Naive thymus-derived CD4-positive, alpha-beta T cell (primary cell): Measurements from ENCODE around the gene C1orf174. TPM values are rescaled to one million over a fixed set of nuclear protein-coding genes. Genes with fewer than 3 reads are reported as not detected.

ENCODE experiments used
- ATAC-seq: fragments of 150-1000 bp; cut with Tn5 transposase; 2 replicates; pipeline ENCODE4 v1.10.0; 2021; ENCODE audit warnings: mild to moderate bottlenecking, moderate library complexity
- CTCF ChIA-PET: fragments of 350-600 bp; sonication (Branson Sonifier 250); formaldehyde crosslinking; loops from one replicate; lab custom pipeline; 2021; ENCODE audit warnings: antibody characterized with exemption; lab: Charles Lee
- POLR2A ChIA-PET: fragments of 350-600 bp; sonication (Branson Sonifier 250); formaldehyde crosslinking; loops from one replicate; lab custom pipeline; 2021; ENCODE audit warnings: antibody characterized with exemption, inconsistent platforms; lab: Charles Lee
- DNase-seq, 9 donors: peaks; one replicate each; pipeline versions ENCODE4 v3.0.0 to v3.0.0-alpha.2; 2020 to 2022; ENCODE audit warnings: mixed read lengths in 1 of 9
- H3K27ac ChIP-seq: one replicate; pipeline ENCODE4 v1.7.0; 2013; ENCODE audit warnings: mild to moderate bottlenecking, low read depth, low read length, moderate library complexity
- H3K27me3 ChIP-seq, 2 donors: one replicate each; pipeline ENCODE4 v1.7.0; 2013; ENCODE audit warnings: low read length in 2 of 2, mild to moderate bottlenecking in 2 of 2, moderate library complexity in 2 of 2; ENCODE audit not compliant: control insufficient read depth in 2 of 2, insufficient read depth in 2 of 2
- H3K36me3 ChIP-seq, 3 experiments: 1 replicate in 2 of 3; 2 replicates in 1 of 3; pipeline ENCODE4 v1.7.0; 2013; ENCODE audit warnings: low read length in 3 of 3, mild to moderate bottlenecking in 3 of 3, moderate library complexity in 1 of 3; ENCODE audit not compliant: insufficient read depth in 3 of 3, control insufficient read depth in 2 of 3
- H3K4me1 ChIP-seq, 2 donors: one replicate each; pipeline ENCODE4 v1.7.0; 2013; ENCODE audit warnings: low read length in 2 of 2, mild to moderate bottlenecking in 2 of 2, moderate library complexity in 1 of 2; ENCODE audit not compliant: control insufficient read depth in 2 of 2, insufficient read depth in 2 of 2
- H3K4me3 ChIP-seq: 2 replicates; pipeline ENCODE4 v1.7.0; 2013; ENCODE audit warnings: mild to moderate bottlenecking, low read length
- H3K9me3 ChIP-seq, 3 experiments: 1 replicate in 2 of 3; 2 replicates in 1 of 3; pipeline ENCODE4 v1.7.0; 2013; ENCODE audit warnings: low read length in 3 of 3; ENCODE audit not compliant: control insufficient read depth in 2 of 3
- H3K27ac Mint-ChIP-seq, 9 donors: one replicate each; pipeline ENCODE4 v1.8.0; 2020 to 2022; ENCODE audit warnings: mixed read lengths in 9 of 9, mild to moderate bottlenecking in 8 of 9, moderate library complexity in 5 of 9, inconsistent platforms in 2 of 9
- H3K27me3 Mint-ChIP-seq, 5 donors: one replicate each; pipeline ENCODE4 v1.8.0; 2021 to 2022; ENCODE audit warnings: mixed read lengths in 5 of 5, mild to moderate bottlenecking in 1 of 5
- H3K36me3 Mint-ChIP-seq, 5 donors: one replicate each; pipeline ENCODE4 v1.8.0; 2020 to 2022; ENCODE audit warnings: mixed read lengths in 5 of 5, mild to moderate bottlenecking in 3 of 5, inconsistent platforms in 1 of 5
- H3K4me1 Mint-ChIP-seq, 7 donors: one replicate each; pipeline ENCODE4 v1.8.0; 2020 to 2022; ENCODE audit warnings: mixed read lengths in 7 of 7, mild to moderate bottlenecking in 3 of 7, inconsistent platforms in 1 of 7
- H3K4me3 Mint-ChIP-seq, 10 donors: one replicate each; pipeline ENCODE4 v1.8.0; 2020 to 2022; ENCODE audit warnings: mild to moderate bottlenecking in 10 of 10, mixed read lengths in 10 of 10, moderate library complexity in 6 of 10, inconsistent platforms in 2 of 10
- H3K9me3 Mint-ChIP-seq, 11 donors: one replicate each; pipeline ENCODE4 v1.8.0; 2020 to 2022; ENCODE audit warnings: mixed read lengths in 11 of 11, mild to moderate bottlenecking in 4 of 11, inconsistent platforms in 1 of 11, moderate library complexity in 1 of 11
- intact Hi-C, 2 donors: fragments of 100-400 bp; cut with micrococcal nuclease; formaldehyde crosslinking; loops; one replicate each; pipeline ENCODE4 v1.15.1; 2023
- polyA plus RNA-seq, 2 donors: library from polyadenylated mRNA; unstranded; fragments of 300-500 nt; fragmentation: Illumina TruSeq; gene quantifications; one replicate each; pipeline ENCODE4 v1.2.3, GENCODE V29; 2021
- total RNA-seq, 6 experiments: library from RNA in 5 of 6; stranded (reverse) in 5 of 6; gene quantifications; 1 replicate in 5 of 6; 2 replicates in 1 of 6; pipeline ENCODE4 v1.2.3 and lab custom pipeline; 2021 to 2026

The C1orf174 gene
- total and polyA plus RNA-seq, 7 experiments from 2014 or later = 17.0 to 34.7 (median 27.1) TPM

DNA sequence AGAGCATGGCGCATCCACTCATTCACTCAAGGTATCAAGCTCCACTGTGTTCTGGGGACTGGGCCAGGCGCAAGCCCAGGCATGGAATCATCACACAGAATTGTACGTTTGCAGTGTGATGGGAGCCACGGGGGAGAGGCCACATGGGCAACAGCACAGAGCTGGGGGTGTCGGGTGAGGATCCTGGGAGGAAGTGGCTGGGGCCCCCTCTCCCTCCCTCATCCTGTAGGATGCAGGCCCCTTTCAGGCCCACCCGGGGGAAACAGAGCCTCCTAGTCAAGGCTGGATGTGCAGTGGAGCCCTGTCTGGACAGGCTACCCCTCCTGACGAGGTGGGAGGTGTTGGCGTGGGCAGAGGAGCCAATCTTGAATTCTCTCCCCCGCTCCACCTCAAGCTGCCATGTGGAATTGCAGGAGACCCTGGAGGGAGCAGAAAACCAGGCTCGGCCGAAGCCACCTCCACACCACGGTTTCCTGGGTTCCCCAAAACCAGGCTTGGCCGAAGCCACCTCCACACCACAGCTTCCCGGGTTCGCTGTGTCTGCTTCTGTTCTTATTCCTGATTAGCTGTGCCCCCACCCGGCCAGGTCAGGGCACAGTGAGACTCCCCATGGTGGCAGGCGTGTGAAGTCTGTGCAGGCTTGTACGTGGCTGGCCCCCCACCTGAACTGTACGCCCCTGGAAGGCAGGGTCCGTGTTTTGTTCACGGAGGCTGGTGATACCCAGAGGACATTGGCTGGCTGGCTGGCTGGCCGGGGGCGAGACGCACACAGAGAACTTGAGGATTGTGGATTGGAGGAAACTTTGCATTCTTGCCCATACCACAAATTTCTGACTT, 4.2 kb upstream of the C1orf174 start:
- peaks cover 13 to 54% (median 36%) of the 10 kb centered on the region in 7 donors for H3K4me1 Mint-ChIP-seq
- Histone ChIP-seq H3K4me3 (no peak overlapping the region), H3K36me3 (no peaks in the 10 kb centered on the region), H3K27me3 (no peaks in the 10 kb centered on the region), H3K9me3 (no peaks in the 10 kb centered on the region), H3K4me1 (peaks cover 0 to 37% of the 10 kb centered on the region in 2 donors), H3K27ac (peak overlapping the region; percentile 74)
- ChIA-PET CTCF (interaction anchor here (2.2 kb wide), 1 partner anchor 46 kb away, joined by 6 read pairs; the partner anchor contains the start of genes CEP104 and DFFB), POLR2A (interaction anchor here (0.6 to 2.3 kb wide), 4 partner anchors 10 to 87 kb away, joined by 3 to 8 read pairs (median 4); partner anchors contain the start of genes CEP104 and DFFB)
- H3K27me3 Mint-ChIP-seq = no peaks in the 10 kb centered on the region
- ATAC-seq (no peak), DNase-seq (no peak)
- peak overlapping the region; percentile 92 to 99 (median 95) for H3K27ac Mint-ChIP-seq
- peak overlapping the region in 8 of 10 donors; percentile 22 to 96 (median 82) for H3K4me3 Mint-ChIP-seq
- intact Hi-C loops = loop anchor here (5.0 kb wide), 3 partner anchors 372 to 1647 kb away; partner anchors contain the start of gene PRXL2B (in 1 of the 2)
- peaks cover 0 to 1% (median 0%) of the 10 kb centered on the region in 5 donors for H3K36me3 Mint-ChIP-seq
- peaks cover 0 to 4% (median 0%) of the 10 kb centered on the region in 11 donors for H3K9me3 Mint-ChIP-seq

DNA sequence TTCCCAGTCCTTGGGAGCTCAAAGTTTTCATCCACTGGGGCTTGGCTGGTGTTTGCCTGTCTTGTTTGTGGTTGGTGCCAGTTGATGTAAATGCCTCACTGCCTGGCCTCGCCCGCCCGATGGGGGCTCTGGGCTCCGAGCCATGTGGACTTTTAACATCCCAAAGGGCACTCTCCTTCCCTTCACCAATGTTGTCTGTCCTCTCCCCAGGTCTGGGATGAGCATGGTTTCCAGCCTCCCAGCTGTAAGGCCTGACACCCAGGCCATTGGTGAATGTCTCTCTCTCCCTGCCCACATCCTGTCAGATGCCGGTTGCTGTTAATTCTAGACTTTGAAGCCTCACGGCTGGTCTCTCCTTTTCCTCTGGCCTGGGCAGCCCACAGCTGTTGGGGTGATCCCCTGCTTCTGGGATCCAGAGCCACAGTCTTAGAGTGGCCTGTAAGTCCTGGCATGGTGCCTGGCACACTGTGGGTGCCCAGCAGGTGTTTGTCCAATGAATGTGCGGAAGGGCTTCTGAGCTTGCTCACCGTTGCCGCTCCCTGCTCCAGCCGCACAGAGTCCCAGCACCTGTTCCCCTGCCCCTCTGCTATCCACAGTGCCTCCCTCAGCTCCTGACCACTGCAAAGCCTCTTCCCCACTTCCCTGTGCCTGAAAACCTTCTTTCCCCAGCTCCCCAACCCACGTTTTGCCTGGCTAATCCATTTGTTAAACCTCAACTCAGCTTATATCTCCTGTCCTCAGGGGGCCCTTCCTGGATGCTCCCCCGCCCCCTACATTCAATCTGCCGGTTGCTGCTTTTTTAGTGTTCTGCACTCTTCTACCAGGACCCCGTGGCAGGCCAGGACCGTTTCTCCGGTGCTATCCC, 3.3 kb upstream of the C1orf174 start:
- H3K27ac Mint-ChIP-seq = peak overlapping the region; percentile 92 to 99 (median 95)
- H3K9me3 Mint-ChIP-seq = peaks cover 0 to 7% (median 2%) of the 10 kb centered on the region in 11 donors
- Histone ChIP-seq H3K27ac (peak overlapping the region; percentile 74), H3K36me3 (no peaks in the 10 kb centered on the region), H3K4me3 (peak overlapping the region; percentile 38), H3K27me3 (no peaks in the 10 kb centered on the region), H3K9me3 (peaks cover 0 to under 1% (median under 1%) of the 10 kb centered on the region in 3 experiments), H3K4me1 (peaks cover 0 to 39% of the 10 kb centered on the region in 2 donors)
- peaks cover 16 to 62% (median 44%) of the 10 kb centered on the region in 7 donors for H3K4me1 Mint-ChIP-seq
- peaks cover 0 to 4% (median 2%) of the 10 kb centered on the region in 5 donors for H3K36me3 Mint-ChIP-seq
- DNase-seq = peak in 4 of 9 donors; percentile 11 to 39 (median 20)
- no peak for ATAC-seq
- peak overlapping the region; percentile 22 to 96 (median 92) for H3K4me3 Mint-ChIP-seq
- CTCF ChIA-PET = interaction anchor here (2.2 kb wide), 1 partner anchor 46 kb away, joined by 6 read pairs; the partner anchor contains the start of genes CEP104 and DFFB
- intact Hi-C loops = loop anchor here (5.0 kb wide), 3 partner anchors 371 to 1646 kb away; partner anchors contain the start of gene PRXL2B (in 1 of the 2)
- POLR2A ChIA-PET = interaction anchor here (0.6 to 2.3 kb wide), 6 partner anchors 10 to 1764 kb away, joined by 3 to 8 read pairs (median 4); partner anchors contain the start of genes CEP104, DFFB and LRRC47
- H3K27me3 Mint-ChIP-seq = no peaks in the 10 kb centered on the region

DNA sequence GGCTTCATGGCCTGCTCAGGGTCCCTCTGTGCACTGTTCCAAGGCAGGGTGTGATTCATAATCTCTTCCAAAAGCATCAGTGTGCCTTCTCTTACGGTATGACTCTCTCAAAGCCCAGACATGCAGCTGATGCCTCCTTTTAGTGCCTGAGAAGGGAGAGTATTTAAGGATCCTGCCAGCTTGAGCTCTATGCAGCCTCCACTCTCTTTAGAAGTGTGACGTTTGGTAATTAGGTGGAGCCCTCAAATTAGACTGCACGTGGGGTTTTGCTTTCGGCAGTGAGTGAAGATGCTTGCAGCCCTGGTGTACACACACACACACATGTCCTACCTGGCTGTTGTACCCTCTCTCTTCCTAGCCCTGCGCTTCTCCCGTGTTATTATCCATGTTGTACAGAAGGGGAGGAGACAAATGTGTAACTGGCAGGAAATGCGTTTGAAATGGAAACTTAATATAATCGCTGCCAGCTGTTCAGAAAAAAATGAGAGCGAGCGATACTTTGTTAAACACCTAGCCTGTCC, 2.6 kb upstream of the C1orf174 start:
- Histone ChIP-seq H3K27ac (peak overlapping the region; percentile 74), H3K4me3 (peak overlapping the region; percentile 38)

DNA sequence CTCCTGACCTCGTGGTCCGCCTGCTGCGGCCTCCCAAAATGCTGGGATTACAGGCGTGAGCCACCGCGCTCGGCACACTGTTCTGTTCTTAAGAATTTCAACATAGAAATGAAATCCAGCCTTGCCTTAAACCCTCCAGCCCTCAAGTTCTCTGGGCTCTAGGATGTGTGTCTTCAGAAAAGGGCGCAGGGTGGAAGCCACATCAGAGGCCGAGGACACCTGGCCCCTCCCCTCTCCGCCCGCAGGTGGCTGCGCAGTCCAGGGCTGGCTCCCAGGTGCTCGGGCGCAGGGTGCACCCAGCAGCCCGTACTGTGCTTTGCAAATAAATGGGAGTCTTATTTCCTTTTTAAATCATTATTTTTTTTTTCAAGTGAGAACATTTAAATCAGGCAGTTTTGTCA, 2.0 kb upstream of the C1orf174 start:
- ChIA-PET POLR2A (interaction anchor here (0.6 to 3.5 kb wide), 4 partner anchors 8 to 1486 kb away, joined by 5 to 30 read pairs (median 7); partner anchors contain the start of genes CEP104 and DFFB), CTCF (interaction anchor here (2.2 kb wide), 1 partner anchor 44 kb away, joined by 6 read pairs; the partner anchor contains the start of genes CEP104 and DFFB)
- ATAC-seq (no peak), DNase-seq (peak in 3 of 9 donors; percentile 39 to 45 (median 45))
- Histone ChIP-seq H3K4me1 (peaks cover under 1 to 39% of the 10 kb centered on the region in 2 donors), H3K36me3 (no peaks in the 10 kb centered on the region), H3K4me3 (no peak overlapping the region), H3K27ac (peak overlapping the region; percentile 74), H3K27me3 (no peaks in the 10 kb centered on the region), H3K9me3 (peaks cover 0 to 7% (median 7%) of the 10 kb centered on the region in 3 experiments)
- Mint-ChIP-seq H3K27ac (peak overlapping the region; percentile 92 to 99 (median 95)), H3K9me3 (peaks cover 0 to 20% (median 9%) of the 10 kb centered on the region in 11 donors), H3K27me3 (no peaks in the 10 kb centered on the region), H3K4me1 (peaks cover 15 to 67% (median 51%) of the 10 kb centered on the region in 7 donors), H3K4me3 (peak overlapping the region; percentile 80 to 96 (median 93)), H3K36me3 (peaks cover 4 to 13% (median 8%) of the 10 kb centered on the region in 5 donors)
- intact Hi-C loops = loop anchor here (5.0 kb wide), 3 partner anchors 370 to 1645 kb away; partner anchors contain the start of gene PRXL2B (in 1 of the 2)

More for the DNA sequence above, 2.6 kb upstream of the C1orf174 start:
- CTCF ChIA-PET = interaction anchor here (2.2 kb wide), 1 partner anchor 45 kb away, joined by 6 read pairs; the partner anchor contains the start of genes CEP104 and DFFB
- H3K9me3 ChIP-seq = peaks cover 0 to 7% (median 7%) of the 10 kb centered on the region in 3 experiments
- Mint-ChIP-seq H3K4me1 (peaks cover 16 to 67% (median 47%) of the 10 kb centered on the region in 7 donors), H3K27me3 (no peaks in the 10 kb centered on the region), H3K27ac (peak overlapping the region; percentile 92 to 99 (median 95)), H3K36me3 (peaks cover 0 to 10% (median 4%) of the 10 kb centered on the region in 5 donors), H3K9me3 (peaks cover 0 to 14% (median 6%) of the 10 kb centered on the region in 11 donors), H3K4me3 (peak overlapping the region; percentile 80 to 96 (median 92))
- no peaks in the 10 kb centered on the region for H3K27me3 ChIP-seq
- DNase-seq (peak in 7 of 9 donors; percentile 45 to 64 (median 60)), ATAC-seq (no peak)
- H3K4me1 ChIP-seq = peaks cover 0 to 39% of the 10 kb centered on the region in 2 donors
- intact Hi-C loops = loop anchor here (5.0 kb wide), 3 partner anchors 370 to 1645 kb away; partner anchors contain the start of gene PRXL2B (in 1 of the 2)
- no peaks in the 10 kb centered on the region for H3K36me3 ChIP-seq
- POLR2A ChIA-PET = interaction anchor here (0.6 to 2.3 kb wide), 4 partner anchors 9 to 1765 kb away, joined by 3 to 8 read pairs (median 5); partner anchors contain the start of genes CEP104, DFFB and LRRC47

DNA sequence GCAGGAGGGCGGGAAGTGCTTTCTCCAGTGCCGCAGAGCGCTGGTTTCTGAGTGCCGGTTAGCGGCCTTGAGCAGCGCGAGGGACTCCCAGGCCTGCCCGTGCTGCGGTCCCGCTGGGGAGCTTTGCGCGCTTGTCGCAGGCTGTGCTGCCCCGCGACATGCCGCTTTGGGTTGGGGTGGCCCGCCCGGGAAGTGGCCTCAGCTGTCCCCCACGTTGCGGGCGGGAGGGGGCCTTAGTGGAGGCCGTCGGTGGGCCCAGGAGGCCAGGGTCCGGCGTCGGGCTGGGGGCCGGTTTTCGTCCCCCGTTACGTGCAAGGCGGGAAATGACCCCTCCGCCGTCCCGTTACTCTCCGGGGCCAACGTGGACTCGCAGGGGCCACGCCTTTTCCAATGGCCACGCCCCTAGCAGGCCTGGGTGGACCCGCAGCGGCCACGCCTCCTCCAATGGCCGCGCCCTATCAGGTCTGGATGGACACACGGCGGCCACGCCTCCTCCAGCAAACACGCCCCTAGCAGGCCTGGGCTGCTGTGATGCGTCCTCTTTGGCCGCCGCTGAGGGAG, 977 bp upstream of the C1orf174 start:
- ChIA-PET CTCF (no interaction called here), POLR2A (interaction anchor here (0.7 to 3.5 kb wide), 3 partner anchors 43 to 256 kb away, joined by 3 to 30 read pairs (median 5); partner anchors contain the start of genes CEP104, DFFB and LRRC47)
- H3K27ac Mint-ChIP-seq = peak overlapping the region; percentile 92 to 99 (median 96)
- H3K4me3 Mint-ChIP-seq = peak overlapping the region; percentile 90 to 96 (median 94)
- peaks cover 0 to 4% (median 0%) of the 10 kb centered on the region in 3 experiments for H3K36me3 ChIP-seq
- no peaks in the 10 kb centered on the region for H3K27me3 ChIP-seq
- H3K4me1 Mint-ChIP-seq = peaks cover 23 to 72% (median 57%) of the 10 kb centered on the region in 7 donors
- intact Hi-C loops = loop anchor here (1.0 to 5.0 kb wide), 11 partner anchors 44 to 1644 kb away; partner anchors contain the start of genes CEP104 (in 2 of the 2), DFFB (in 2 of the 2), LRRC47 (in 2 of the 2) and SMIM1 (in 2 of the 2)
- H3K9me3 Mint-ChIP-seq = peaks cover 0 to 21% (median 9%) of the 10 kb centered on the region in 11 donors
- H3K4me3 ChIP-seq = peak overlapping the region; percentile 79
- peaks cover 6 to 39% of the 10 kb centered on the region in 2 donors for H3K4me1 ChIP-seq
- peak overlapping the region; percentile 94 for H3K27ac ChIP-seq
- ATAC-seq (peak; percentile 60), DNase-seq (peak in 4 of 9 donors; percentile 49 to 94 (median 63))
- H3K36me3 Mint-ChIP-seq = peaks cover 5 to 20% (median 13%) of the 10 kb centered on the region in 5 donors
- H3K27me3 Mint-ChIP-seq = no peaks in the 10 kb centered on the region
- peaks cover 0 to 7% (median 7%) of the 10 kb centered on the region in 3 experiments for H3K9me3 ChIP-seq
